SK-N-SH (cell line): ENCODE data around the gene SLC7A11. TPM values are rescaled to one million over a fixed set of nuclear protein-coding genes. Genes with fewer than 3 reads are reported as not detected.

Experiments used
- CTCF ChIA-PET: fragments of 300-600, 350-600 bp; formaldehyde crosslinking; extraction: SDS; loops from one replicate; lab custom pipeline; 2021; lab: Yijun Ruan, JAX
- POLR2A ChIA-PET: fragments of 350-600 bp; sonication (Branson Sonifier 250); formaldehyde crosslinking; extraction: SDS; loops from one replicate; lab custom pipeline; 2020; ENCODE audit warnings: antibody characterized with exemption, inconsistent platforms; lab: Yijun Ruan, JAX
- DNase-seq: peaks from one replicate; pipeline ENCODE4 v3.0.0; 2012
- H2AFZ ChIP-seq: fragments of 200-600 bp; sonication (generic); 2 replicates; pipeline ENCODE4 v1.8.1; 2016; ENCODE audit warnings: antibody characterized with exemption, mild to moderate bottlenecking, low read depth
- H3F3A ChIP-seq: fragments of 200-600 bp; sonication (generic); replicated peaks from 2 replicates; pipeline ENCODE3; 2016; ENCODE audit warnings: antibody characterized with exemption, mild to moderate bottlenecking; ENCODE audit not compliant: insufficient read depth
- H3K27ac ChIP-seq, 2 experiments: fragments of 200-500 bp in 1 of 2; fragments of 200-600 bp in 1 of 2; sonication (Bioruptor generic) in 1 of 2; sonication (generic), shearing (Covaris generic) in 1 of 2; 2 replicates each; pipeline versions ENCODE4 v1.5.1 to v1.6.1; 2014 to 2016; ENCODE audit warnings: low read depth in 2 of 2, inconsistent platforms in 1 of 2, low read length in 1 of 2, mild to moderate bottlenecking in 1 of 2, mixed read lengths in 1 of 2
- H3K27me3 ChIP-seq: fragments of 200-600 bp; sonication (generic), shearing (Covaris generic); 2 replicates; pipeline ENCODE4 v1.6.1; 2016; ENCODE audit warnings: mixed run types; ENCODE audit not compliant: insufficient read depth
- H3K36me3 ChIP-seq, 2 experiments: fragments of 200-500 bp in 1 of 2; fragments of 200-600 bp in 1 of 2; sonication (Bioruptor generic) in 1 of 2; sonication (generic) in 1 of 2; replicated peaks in 1 of 2; 2 replicates each; pipeline versions ENCODE3 to v1.5.1; 2014 to 2016; ENCODE audit warnings: low read length in 1 of 2, mild to moderate bottlenecking in 1 of 2; ENCODE audit not compliant: insufficient read depth in 2 of 2, control insufficient read depth in 1 of 2
- H3K4me1 ChIP-seq, 2 experiments: fragments of 200-500 bp in 1 of 2; fragments of 200-600 bp in 1 of 2; sonication (Bioruptor generic) in 1 of 2; sonication (generic), shearing (Covaris generic) in 1 of 2; 2 replicates each; pipeline versions ENCODE4 v1.5.1 to v1.6.1; 2014 to 2016; ENCODE audit warnings: low read depth in 1 of 2, low read length in 1 of 2, mixed run types in 1 of 2; ENCODE audit not compliant: insufficient read depth in 2 of 2, control insufficient read depth in 1 of 2
- H3K4me2 ChIP-seq: fragments of 200-600 bp; sonication (generic), shearing (Covaris generic); 2 replicates; pipeline ENCODE4 v1.6.1; 2017; ENCODE audit warnings: mixed run types
- H3K4me3 ChIP-seq, 2 experiments: fragments of 200-500 bp in 1 of 2; fragments of 200-600 bp in 1 of 2; sonication (Bioruptor generic) in 1 of 2; sonication (generic), shearing (Covaris generic) in 1 of 2; 2 replicates each; pipeline versions ENCODE4 v1.5.1 to v1.8.1; 2014 to 2016; ENCODE audit warnings: low read depth in 2 of 2, inconsistent platforms in 1 of 2, low read length in 1 of 2, mild to moderate bottlenecking in 1 of 2, mixed read lengths in 1 of 2, moderate library complexity in 1 of 2
- H3K79me2 ChIP-seq: fragments of 200-600 bp; sonication (generic); 2 replicates; pipeline ENCODE4 v1.8.1; 2017; ENCODE audit warnings: mild to moderate bottlenecking; ENCODE audit not compliant: insufficient read depth
- H3K9ac ChIP-seq: fragments of 200-600 bp; sonication (generic); 2 replicates; pipeline ENCODE4 v1.6.1; 2017; ENCODE audit warnings: mixed run types
- H3K9me2 ChIP-seq: fragments of 200-600 bp; sonication (generic); 2 replicates; pipeline ENCODE4 v1.6.1; 2017; ENCODE audit warnings: mixed run types
- H3K9me3 ChIP-seq: fragments of 200-600 bp; sonication (generic); 2 replicates; pipeline ENCODE4 v1.6.1; 2017; ENCODE audit warnings: mixed run types, mild to moderate bottlenecking, moderate library complexity
- H4K20me1 ChIP-seq: fragments of 200-600 bp; sonication (generic); 2 replicates; pipeline ENCODE4 v1.6.1; 2017; ENCODE audit warnings: mild to moderate bottlenecking, mixed run types; ENCODE audit not compliant: insufficient read depth
- CHD2 ChIP-seq: fragments of 150-350 bp; IDR thresholded peaks from 2 replicates; pipeline ENCODE4 v1.6.1; 2018; ENCODE audit warnings: low read length; ENCODE audit not compliant: partially characterized antibody
- ELF1 ChIP-seq: IDR thresholded peaks from 2 replicates; pipeline ENCODE4 v1.4.0; 2012
- FOSL2 ChIP-seq: IDR thresholded peaks from 2 replicates; pipeline ENCODE4 v1.4.0; 2012; ENCODE audit warnings: low read depth, mild to moderate bottlenecking, moderate library complexity, borderline replicate concordance
- MEF2A ChIP-seq: IDR thresholded peaks from 2 replicates; pipeline ENCODE4 v1.4.0; 2012; ENCODE audit warnings: low read depth, borderline replicate concordance
- MXI1 ChIP-seq: IDR thresholded peaks from 2 replicates; pipeline ENCODE4 v1.6.1; 2012; ENCODE audit warnings: mild to moderate bottlenecking, low read depth, low read length, improper control_type of control experiment
- NRF1 ChIP-seq: IDR thresholded peaks from 2 replicates; pipeline ENCODE4 v1.6.1; 2012; ENCODE audit warnings: low read depth, mild to moderate bottlenecking, low read length
- RAD21 ChIP-seq: IDR thresholded peaks from 2 replicates; pipeline ENCODE4 v1.6.1; 2012; ENCODE audit warnings: mild to moderate bottlenecking, low read length
- SIN3A ChIP-seq: IDR thresholded peaks from 2 replicates; pipeline ENCODE4 v1.6.1; 2012; ENCODE audit warnings: low read depth, mild to moderate bottlenecking, low read length, moderate library complexity, borderline replicate concordance
- SMC3 ChIP-seq: IDR thresholded peaks from 2 replicates; pipeline ENCODE4 v1.6.1; 2012; ENCODE audit warnings: low read depth, low read length, improper control_type of control experiment
- TEAD4 ChIP-seq: IDR thresholded peaks from 2 replicates; pipeline ENCODE4 v1.4.0; 2012; ENCODE audit warnings: mild to moderate bottlenecking, borderline replicate concordance; ENCODE audit not compliant: insufficient read depth
- USF2 ChIP-seq: fragments of 150-350 bp; IDR thresholded peaks from 2 replicates; pipeline ENCODE4 v1.6.1; 2017; ENCODE audit warnings: antibody characterized with exemption, low read length, low read depth, borderline replicate concordance
- YY1 ChIP-seq: IDR thresholded peaks from 2 replicates; pipeline ENCODE4 v1.4.0; 2012; ENCODE audit warnings: low read depth, mild to moderate bottlenecking
- WGBS: methylation state at CpG from one replicate; pipeline ENCODE4 v1.1.6; 2017; ENCODE audit warnings: low lambda C conversion rate; 5-methylcytosine and 5-hydroxymethylcytosine counted together
- polyA plus RNA-seq, 3 experiments: library from polyadenylated mRNA; depleted of rRNA; stranded (reverse); fragments of >200 nt; gene quantifications; 2 replicates each; pipeline ENCODE4 v1.2.3, GENCODE V29; 2012

Gene SLC7A11
- polyA plus RNA-seq, 1 of the 3 experiments (the other 2 are of a cell fraction): 3.1 TPM

GRCh38 chr4:138189206-138189605 is 52.9 kb downstream of the SLC7A11 start:
- no peaks in the 10 kb centered on the region for H3K9me2 ChIP-seq
- TF ChIP-seq YY1 (no peak), SIN3A (no peak), USF2 (no peak), CHD2 (no peak), RAD21 (no peak), MEF2A (no peak), ELF1 (no peak), FOSL2 (no peak), NRF1 (no peak)
- TF ChIP-seq, all 33 proteins: peak for 0
- Histone ChIP-seq H3K79me2 (no peaks in the 10 kb centered on the region), H3K9ac (no peak overlapping the region), H3F3A (no peaks in the 10 kb centered on the region), H2AFZ (no peak overlapping the region), H3K27ac (no peak overlapping the region), H3K27me3 (no peaks in the 10 kb centered on the region), H3K4me3 (no peak overlapping the region), H3K36me3 (no peaks in the 10 kb centered on the region), H3K4me2 (no peak overlapping the region), H3K9me3 (no peaks in the 10 kb centered on the region), H4K20me1 (no peaks in the 10 kb centered on the region), H3K4me1 (no peaks in the 10 kb centered on the region)
- POLR2A ChIA-PET: no interaction called here
- no peak for DNase-seq
- CTCF ChIA-PET: interaction anchor here (1.1 kb wide), 1 partner anchor 682 kb away, joined by 4 read pairs; no protein-coding TSS in a partner anchor
- 95% methylated on average over 4 of the region's 4 CpGs for WGBS

GRCh38 chr4:138188406-138189084 is 53.6 kb downstream of the SLC7A11 start:
- no peaks in the 10 kb centered on the region for H3K79me2 ChIP-seq
- H3K9me2 ChIP-seq: no peaks in the 10 kb centered on the region
- no peaks in the 10 kb centered on the region for H3K27me3 ChIP-seq
- no peaks in the 10 kb centered on the region for H3K4me1 ChIP-seq
- CTCF ChIA-PET: interaction anchor here (1.9 kb wide), 1 partner anchor 13 kb away, joined by 6 read pairs; no protein-coding TSS in a partner anchor
- no peak for DNase-seq
- H3K4me2 ChIP-seq: no peak overlapping the region
- H3K27ac ChIP-seq: no peak overlapping the region
- H3K36me3 ChIP-seq: no peaks in the 10 kb centered on the region
- TF ChIP-seq SMC3: no peak
- TF ChIP-seq MXI1: no peak
- TF ChIP-seq TEAD4: no peak
- POLR2A ChIA-PET: no interaction called here
- WGBS: 92% methylated on average over 5 of the region's 5 CpGs
- no peak overlapping the region for H3K4me3 ChIP-seq
- no peaks in the 10 kb centered on the region for H4K20me1 ChIP-seq
- no peaks in the 10 kb centered on the region for H3F3A ChIP-seq
- H2AFZ ChIP-seq: no peak overlapping the region
- no peak overlapping the region for H3K9ac ChIP-seq
- no peaks in the 10 kb centered on the region for H3K9me3 ChIP-seq
